H1 (cell line): ENCODE data around the gene GNLY. TPM values are rescaled to one million over a fixed set of nuclear protein-coding genes. Genes with fewer than 3 reads are reported as not detected.

Source experiments
- CTCF ChIA-PET: fragments of 300-600 bp; sonication (Branson Sonifier 250); formaldehyde crosslinking; loops from one replicate; lab custom pipeline; 2021; ENCODE audit not compliant: partially characterized antibody; lab: Charles Lee
- POLR2A ChIA-PET: fragments of 300-600 bp; sonication (Branson Sonifier 250); formaldehyde crosslinking; loops from one replicate; lab custom pipeline; 2021; ENCODE audit warnings: inconsistent platforms; ENCODE audit not compliant: partially characterized antibody; lab: Charles Lee
- DNase-seq, 2 experiments: peaks; one replicate each; pipeline versions ENCODE4 v3.0.0 to v3.0.0-alpha.2; 2010 to 2022; ENCODE audit warnings: low spot score in 2 of 2, low read depth in 1 of 2, mixed read lengths in 1 of 2
- FAIRE-seq: peaks from 2 replicates; lab custom pipeline; 2011; peaks lifted over from hg19 to GRCh38; lab: Jason Lieb, UNC
- H2AFZ ChIP-seq: 2 replicates; pipeline ENCODE4 v1.8.1; 2012; ENCODE audit warnings: low read length, inconsistent platforms
- H2AK5ac ChIP-seq: 2 replicates; pipeline ENCODE4 v1.6.1; 2013; ENCODE audit warnings: low read depth, low read length
- H2BK120ac ChIP-seq: replicated peaks from 2 replicates; pipeline ENCODE3; 2013; ENCODE audit warnings: low read depth, low read length, inconsistent platforms
- H2BK12ac ChIP-seq: 2 replicates; pipeline ENCODE4 v1.6.1; 2013; ENCODE audit warnings: low read depth, low read length
- H2BK15ac ChIP-seq: 2 replicates; pipeline ENCODE4 v1.6.1; 2013; ENCODE audit warnings: low read length
- H2BK20ac ChIP-seq: 2 replicates; pipeline ENCODE4 v1.6.1; 2013; ENCODE audit warnings: low read length
- H2BK5ac ChIP-seq: 2 replicates; pipeline ENCODE4 v1.6.1; 2013; ENCODE audit warnings: low read depth, low read length
- H3K14ac ChIP-seq: 2 replicates; pipeline ENCODE4 v1.6.1; 2013; ENCODE audit warnings: inconsistent platforms; ENCODE audit not compliant: insufficient read length
- H3K18ac ChIP-seq: 2 replicates; pipeline ENCODE4 v1.6.1; 2013; ENCODE audit warnings: low read length; ENCODE audit errors: extremely low read depth
- H3K23ac ChIP-seq: 2 replicates; pipeline ENCODE4 v1.6.1; 2013; ENCODE audit warnings: inconsistent platforms; ENCODE audit not compliant: insufficient read length
- H3K23me2 ChIP-seq: 2 replicates; pipeline ENCODE4 v1.6.1; 2013; ENCODE audit warnings: low read depth, low read length
- H3K27ac ChIP-seq: 2 replicates; pipeline ENCODE4 v1.6.1; 2011; ENCODE audit warnings: low read depth, low read length, inconsistent platforms
- H3K27me3 ChIP-seq, 4 experiments: replicated peaks in 1 of 4; 1 replicate in 1 of 4; 2 replicates in 3 of 4; pipeline versions ENCODE4 v1.6.1 to v1.8.1; 2011 to 2013; ENCODE audit warnings: low read length in 3 of 4, mild to moderate bottlenecking in 3 of 4, inconsistent platforms in 2 of 4, mixed read lengths in 2 of 4, moderate library complexity in 1 of 4; ENCODE audit not compliant: control insufficient read depth in 3 of 4, insufficient read depth in 3 of 4; ENCODE audit errors: extremely low read depth in 1 of 4
- H3K36me3 ChIP-seq, 4 experiments: 2 replicates each; pipeline versions ENCODE4 v1.6.1 to v1.8.1; 2011 to 2013; ENCODE audit warnings: mild to moderate bottlenecking in 4 of 4, low read length in 3 of 4, moderate library complexity in 2 of 4, control low read depth in 1 of 4, inconsistent platforms in 1 of 4; ENCODE audit not compliant: insufficient read depth in 4 of 4, control insufficient read depth in 2 of 4
- H3K4ac ChIP-seq: replicated peaks from 2 replicates; pipeline ENCODE3; 2013; ENCODE audit warnings: low read length, low read depth, mixed read lengths, inconsistent platforms; ENCODE audit not compliant: insufficient read length
- H3K4me1 ChIP-seq, 4 experiments: replicated peaks in 1 of 4; 1 replicate in 1 of 4; 2 replicates in 3 of 4; pipeline versions ENCODE4 v1.6.1 to v1.8.1; 2011 to 2013; ENCODE audit warnings: low read length in 3 of 4, inconsistent platforms in 2 of 4, mixed read lengths in 1 of 4; ENCODE audit not compliant: insufficient read depth in 4 of 4, control insufficient read depth in 3 of 4
- H3K4me2 ChIP-seq, 2 experiments: 2 replicates each; pipeline versions ENCODE4 v1.6.1 to v1.8.1; 2011 to 2013; ENCODE audit warnings: low read depth in 2 of 2, low read length in 2 of 2, control low read depth in 1 of 2, inconsistent platforms in 1 of 2, mild to moderate bottlenecking in 1 of 2; ENCODE audit not compliant: insufficient read depth in 1 of 2
- H3K4me3 ChIP-seq, 4 experiments: fragments of 200-600, 300-600 bp in 1 of 4; sonication (generic), shearing (Covaris generic), sonication (Bioruptor Twin) in 1 of 4; 2 replicates each; pipeline versions ENCODE4 v1.5.1 to v1.8.1; 2011 to 2016; ENCODE audit warnings: low read length in 4 of 4, low read depth in 3 of 4, control low read depth in 2 of 4, inconsistent platforms in 2 of 4, mild to moderate bottlenecking in 2 of 4, mixed read lengths in 1 of 4, moderate library complexity in 1 of 4; ENCODE audit not compliant: insufficient read depth in 2 of 4; ENCODE audit errors: extremely low read depth in 1 of 4
- H3K56ac ChIP-seq: replicated peaks from 2 replicates; pipeline ENCODE3; 2013; ENCODE audit warnings: low read depth, mild to moderate bottlenecking, mixed read lengths, low read length, inconsistent platforms; ENCODE audit not compliant: insufficient read length
- H3K79me1 ChIP-seq: 2 replicates; pipeline ENCODE4 v1.6.1; 2013; ENCODE audit warnings: low read depth, low read length, control low read depth
- H3K79me2 ChIP-seq, 2 experiments: 2 replicates each; pipeline versions ENCODE4 v1.6.1 to v1.8.1; 2012 to 2013; ENCODE audit warnings: low read length in 2 of 2, mild to moderate bottlenecking in 2 of 2, inconsistent platforms in 1 of 2; ENCODE audit not compliant: insufficient read depth in 2 of 2, control insufficient read depth in 1 of 2
- H3K9ac ChIP-seq, 4 experiments: replicated peaks in 1 of 4; 1 replicate in 1 of 4; 2 replicates in 3 of 4; pipeline versions ENCODE4 v1.6.1 to v1.8.1; 2011 to 2013; ENCODE audit warnings: low read depth in 3 of 4, low read length in 3 of 4, control low read depth in 2 of 4, mild to moderate bottlenecking in 2 of 4, moderate library complexity in 2 of 4, inconsistent platforms in 1 of 4; ENCODE audit errors: extremely low read depth in 1 of 4
- H3K9me3 ChIP-seq, 2 experiments: 2 replicates each; pipeline versions ENCODE4 v1.6.1 to v1.8.1; 2012 to 2013; ENCODE audit warnings: mild to moderate bottlenecking in 2 of 2, moderate library complexity in 2 of 2, control low read depth in 1 of 2, inconsistent platforms in 1 of 2, low read depth in 1 of 2, low read length in 1 of 2, mixed read lengths in 1 of 2; ENCODE audit not compliant: insufficient read depth in 2 of 2
- H4K20me1 ChIP-seq, 2 experiments: replicated peaks in 1 of 2; 2 replicates each; pipeline versions ENCODE3 to v1.8.1; 2011 to 2013; ENCODE audit warnings: inconsistent platforms in 2 of 2, low read length in 2 of 2, mild to moderate bottlenecking in 1 of 2; ENCODE audit not compliant: insufficient read depth in 2 of 2, control insufficient read depth in 1 of 2
- H4K5ac ChIP-seq: 2 replicates; pipeline ENCODE4 v1.6.1; 2013; ENCODE audit warnings: low read length, low read depth, mixed read lengths, inconsistent platforms; ENCODE audit not compliant: insufficient read length
- H4K8ac ChIP-seq: 2 replicates; pipeline ENCODE4 v1.8.0; 2013; ENCODE audit warnings: mild to moderate bottlenecking, moderate library complexity, low read length, inconsistent platforms; ENCODE audit not compliant: insufficient read depth; ENCODE audit errors: extremely low read depth
- H4K91ac ChIP-seq: replicated peaks from 2 replicates; pipeline ENCODE3; 2013; ENCODE audit warnings: low read length, mixed read lengths, inconsistent platforms; ENCODE audit not compliant: insufficient read length
- ASH2L ChIP-seq: fragments of 200-600, 300-600 bp; sonication (generic); IDR thresholded peaks from one replicate; pipeline ENCODE4 v1.7.1; 2017; ENCODE audit warnings: low read length
- HDAC6 ChIP-seq: IDR thresholded peaks from one replicate; pipeline ENCODE4 v1.7.1; 2012; ENCODE audit warnings: low read depth, mild to moderate bottlenecking, inconsistent platforms, low read length, moderate library complexity
- KDM1A ChIP-seq: fragments of 200-600, 300-600 bp; sonication (generic); IDR thresholded peaks from 2 replicates; pipeline ENCODE4 v1.7.1; 2016; ENCODE audit warnings: mild to moderate bottlenecking, low read length, borderline replicate concordance
- NRF1 ChIP-seq: IDR thresholded peaks from 2 replicates; pipeline ENCODE4 v1.6.1; 2011; ENCODE audit warnings: mild to moderate bottlenecking, low read depth, low read length, improper control_type of control experiment
- RAD21 ChIP-seq, 2 experiments: IDR thresholded peaks in 1 of 2; conservative IDR thresholded peaks in 1 of 2; 2 replicates each; pipeline ENCODE4 v1.6.1; 2011; ENCODE audit warnings: low read depth in 2 of 2, low read length in 2 of 2, improper control_type of control experiment in 1 of 2, inconsistent platforms in 1 of 2, mild to moderate bottlenecking in 1 of 2, moderate library complexity in 1 of 2
- RBBP5 ChIP-seq: IDR thresholded peaks from 2 replicates; pipeline ENCODE4 v1.7.1; 2012; ENCODE audit warnings: low read depth, mild to moderate bottlenecking, inconsistent platforms, low read length, moderate library complexity, borderline replicate concordance
- RNF2 ChIP-seq: fragments of 200-900, 300-1000 bp; sonication (generic); IDR thresholded peaks from 2 replicates; pipeline ENCODE4 v1.7.1; 2016; ENCODE audit warnings: borderline replicate concordance, low read depth, mild to moderate bottlenecking, antibody characterized with exemption, low read length; ENCODE audit not compliant: poor library complexity, severe bottlenecking; ENCODE audit errors: missing control alignments
- SIN3A ChIP-seq, 2 experiments: IDR thresholded peaks in 1 of 2; conservative IDR thresholded peaks in 1 of 2; 2 replicates each; pipeline ENCODE4 v1.6.1; 2011 to 2012; ENCODE audit warnings: low read length in 2 of 2, improper control_type of control experiment in 1 of 2, low read depth in 1 of 2, mild to moderate bottlenecking in 1 of 2
- SIRT6 ChIP-seq: IDR thresholded peaks from one replicate; pipeline ENCODE4 v1.7.1; 2012; ENCODE audit warnings: low read length, inconsistent platforms
- SRF ChIP-seq: IDR thresholded peaks from 2 replicates; pipeline ENCODE4 v1.6.1; 2011; ENCODE audit warnings: mild to moderate bottlenecking, low read depth, low read length, moderate library complexity
- SUZ12 ChIP-seq: fragments of 200-600 bp; sonication (generic); IDR thresholded peaks from 2 replicates; pipeline ENCODE4 v1.6.1; 2012; ENCODE audit warnings: mild to moderate bottlenecking, inconsistent platforms, low read length, moderate library complexity, mixed read lengths
- WGBS, 2 experiments: shearing (Covaris generic) in 1 of 2; methylation state at CpG; one replicate each; pipeline versions ENCODE4 v1.1.6 to v1.1.7; 2013 to 2015; ENCODE audit warnings: low lambda C conversion rate in 2 of 2, mixed read lengths in 2 of 2, inconsistent platforms in 1 of 2, low coverage in 1 of 2, missing lambda C conversion rate in 1 of 2; ENCODE audit not compliant: insufficient replicate concordance in 2 of 2, insufficient coverage in 1 of 2, insufficient read length in 1 of 2; ENCODE audit errors: extremely low coverage in 1 of 2, missing lambda C conversion rate in 1 of 2; 5-methylcytosine and 5-hydroxymethylcytosine counted together
- polyA plus RNA-seq, 7 experiments: library from polyadenylated mRNA; depleted of rRNA in 3 of 7; stranded (reverse) in 5 of 7; unstranded in 2 of 7; fragments of >200 nt in 5 of 7; fragments of 200-250 nt in 2 of 7; gene quantifications; 1 replicate in 5 of 7; 2 replicates in 1 of 7; 4 replicates in 1 of 7; pipeline versions ENCODE4 v1.2.1 to v1.2.3, GENCODE V29; 2011 to 2013; ENCODE audit warnings: missing spikeins in 2 of 7, mixed read lengths in 2 of 7
- total RNA-seq: library from RNA; stranded (reverse); fragmentation: NEBNext Ultra II Directional; extraction: Animal tissue kit (Norgen Biotek cat#: 25700); gene quantifications from 2 replicates; pipeline ENCODE4 v1.2.1, GENCODE V29; 2021

GNLY gene
- total and polyA plus RNA-seq, 2 of the 8 experiments (the other 6 are each of a cell fraction or from before 2014, with no cell fraction given): 0.03 TPM; not detected in 1

DNA sequence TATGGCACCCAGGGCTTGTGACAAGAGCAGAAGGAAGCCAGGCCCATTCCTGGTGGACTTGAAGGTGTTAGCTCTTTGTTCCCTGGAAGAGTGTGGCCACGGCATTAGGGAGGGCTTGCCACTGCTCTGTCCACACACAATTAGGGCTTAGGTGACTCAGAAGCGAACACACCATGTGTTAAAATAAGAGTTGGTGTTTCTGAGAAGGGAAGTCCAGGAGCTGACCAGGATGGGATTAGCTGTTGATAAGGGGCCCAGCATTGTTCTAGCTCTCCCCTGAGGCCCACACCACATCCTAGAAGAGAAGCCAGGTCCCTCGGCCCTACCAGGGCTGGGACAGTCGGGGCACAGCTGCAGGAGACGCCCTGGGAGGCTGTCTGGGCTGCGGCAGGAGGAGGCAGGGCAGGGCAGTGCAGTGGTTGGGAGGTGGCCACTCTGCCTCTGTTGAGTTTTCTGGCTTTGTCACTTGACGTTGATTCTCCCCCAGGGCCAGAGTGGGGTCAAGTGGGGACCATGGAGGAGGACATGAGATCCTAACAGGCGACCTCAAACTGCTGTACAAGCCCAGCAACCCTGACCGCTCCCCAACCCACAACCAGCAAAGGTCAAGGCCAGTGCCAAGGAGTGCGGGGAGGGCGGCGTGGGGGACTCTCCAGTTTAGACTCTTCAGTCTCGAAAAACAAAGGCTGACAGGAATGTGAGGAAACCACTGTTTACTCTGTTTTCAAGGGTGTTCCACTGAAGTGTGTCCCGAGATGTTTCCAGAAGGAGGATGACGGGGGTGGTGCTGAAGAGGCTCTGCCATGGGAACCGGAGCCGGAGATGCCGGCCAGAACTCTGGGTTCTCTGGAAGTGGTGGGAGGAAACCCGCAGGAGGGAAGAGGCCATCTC, 16.8 kb downstream of the GNLY start:
- H3K4ac ChIP-seq: no peak overlapping the region
- DNase-seq: no peak
- no peaks in the 10 kb centered on the region for H4K20me1 ChIP-seq
- no peak for FAIRE-seq
- no peak overlapping the region for H3K4me2 ChIP-seq
- no peak overlapping the region for H3K56ac ChIP-seq
- H2BK15ac ChIP-seq: no peak overlapping the region
- H3K79me2 ChIP-seq: no peaks in the 10 kb centered on the region
- 78% methylated on average over 18 of the region's 19 CpGs; no CpG with 5 or more reads in 1 of the 2 experiments for WGBS, 2 experiments
- no peak overlapping the region for H4K5ac ChIP-seq
- H3K18ac ChIP-seq: no peak overlapping the region
- H2AFZ ChIP-seq: no peak overlapping the region
- H3K36me3 ChIP-seq: no peaks in the 10 kb centered on the region
- no peaks in the 10 kb centered on the region for H3K23me2 ChIP-seq
- no peak overlapping the region for H3K14ac ChIP-seq
- no peak overlapping the region for H3K9ac ChIP-seq
- 0 out of 2 replicates have a peak overlapping the region, but pooled peaks have one; percentile 25 for H2BK20ac ChIP-seq
- no peak overlapping the region for H3K4me3 ChIP-seq
- H2AK5ac ChIP-seq: no peak overlapping the region
- ChIA-PET POLR2A (interaction anchor here (0.6 to 1.3 kb wide), 3 partner anchors 8 to 99 kb away, joined by 3 to 5 read pairs (median 3); partner anchors contain the start of gene C2orf68), CTCF (interaction anchor here (0.9 to 7.4 kb wide), 10 partner anchors 8 to 87 kb away, joined by 3 to 61 read pairs (median 4); no protein-coding TSS in a partner anchor)
- H2BK120ac ChIP-seq: no peak overlapping the region
- H2BK12ac ChIP-seq: no peak overlapping the region
- no peak overlapping the region for H2BK5ac ChIP-seq
- no peaks in the 10 kb centered on the region; a peak in 1 of 7 replicates for H3K27me3 ChIP-seq
- no peak overlapping the region for H3K27ac ChIP-seq
- H3K9me3 ChIP-seq: no peaks in the 10 kb centered on the region
- H4K8ac ChIP-seq: no peak overlapping the region; the same call in 1 of the 2 replicates
- no peak overlapping the region for H3K23ac ChIP-seq
- H4K91ac ChIP-seq: no peak overlapping the region
- no peaks in the 10 kb centered on the region; a peak in 1 of 7 replicates for H3K4me1 ChIP-seq
- no peaks in the 10 kb centered on the region for H3K79me1 ChIP-seq
- no peak for TF ChIP-seq HDAC6
- no peak for TF ChIP-seq NRF1
- TF ChIP-seq KDM1A: no peak
- no peak for TF ChIP-seq RNF2
- no peak for TF ChIP-seq SRF
- no peak for TF ChIP-seq RAD21 (IDR thresholded peaks at IDR 0.05 in 1 of 2, conservative IDR thresholded peaks at IDR 0.05 in 1 of 2; ENCODE audit: low read depth in 2 of 2, low read length in 2 of 2)
- no peak for TF ChIP-seq SUZ12
- no peak for TF ChIP-seq ASH2L
- TF ChIP-seq SIRT6: no peak
- TF ChIP-seq RBBP5: no peak
- TF ChIP-seq SIN3A (conservative IDR thresholded peaks at IDR 0.05 in 1 of 2, IDR thresholded peaks at IDR 0.05 in 1 of 2; ENCODE audit: low read depth in 1 of 2, low read length in 2 of 2): no peak
